ENCODE results near the gene TMEM183A. TPM values are rescaled to one million over a fixed set of nuclear protein-coding genes. Genes with fewer than 3 reads are reported as not detected.

TMEM183A gene
- total and polyA plus RNA-seq, 2 experiments from 2014 or later = 65.2 to 78.8 TPM

DNA sequence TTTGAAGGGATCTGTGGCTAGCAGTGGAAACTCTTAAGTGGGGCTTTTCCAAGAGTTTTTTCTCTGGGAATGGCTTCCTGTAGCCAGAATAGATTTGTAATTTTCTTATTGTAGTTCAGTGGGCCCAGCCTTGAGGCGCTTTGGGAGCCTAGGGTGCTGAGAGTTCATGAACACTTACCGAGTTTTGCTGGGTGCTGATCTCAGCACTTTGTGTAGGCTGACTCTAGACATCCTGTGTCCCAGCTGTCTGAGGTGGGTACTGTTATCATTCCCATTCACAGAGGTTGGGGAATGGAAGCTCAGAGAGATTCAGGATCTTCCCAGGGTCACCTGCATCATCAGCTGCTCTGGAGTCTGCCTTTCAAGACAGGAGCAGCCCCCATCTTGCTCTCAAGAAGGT is 26.1 kb downstream of the TMEM183A start:
- Histone ChIP-seq H3K79me2 (no peaks in the 10 kb centered on the region), H3K9me2 (replicated peaks; ENCODE audit: insufficient read depth) (no peaks in the 10 kb centered on the region), H3K9me3 (ENCODE audit: low read depth) (no peaks in the 10 kb centered on the region), H3K4me3 (no peak overlapping the region), H4K20me1 (ENCODE audit: insufficient read depth, poor library complexity, severe bottlenecking) (no peaks in the 10 kb centered on the region), H3K4me1 (ENCODE audit: insufficient read depth) (peaks cover 11% of the 10 kb centered on the region), H3K36me3 (replicated peaks; ENCODE audit: insufficient read depth, low read depth) (no peaks in the 10 kb centered on the region), H3K4me2 (no peak overlapping the region), H2AFZ (no peak overlapping the region), H3K27me3 (no peaks in the 10 kb centered on the region), H3K27ac (no peak overlapping the region)
- TF ChIP-seq, protein P1, sequence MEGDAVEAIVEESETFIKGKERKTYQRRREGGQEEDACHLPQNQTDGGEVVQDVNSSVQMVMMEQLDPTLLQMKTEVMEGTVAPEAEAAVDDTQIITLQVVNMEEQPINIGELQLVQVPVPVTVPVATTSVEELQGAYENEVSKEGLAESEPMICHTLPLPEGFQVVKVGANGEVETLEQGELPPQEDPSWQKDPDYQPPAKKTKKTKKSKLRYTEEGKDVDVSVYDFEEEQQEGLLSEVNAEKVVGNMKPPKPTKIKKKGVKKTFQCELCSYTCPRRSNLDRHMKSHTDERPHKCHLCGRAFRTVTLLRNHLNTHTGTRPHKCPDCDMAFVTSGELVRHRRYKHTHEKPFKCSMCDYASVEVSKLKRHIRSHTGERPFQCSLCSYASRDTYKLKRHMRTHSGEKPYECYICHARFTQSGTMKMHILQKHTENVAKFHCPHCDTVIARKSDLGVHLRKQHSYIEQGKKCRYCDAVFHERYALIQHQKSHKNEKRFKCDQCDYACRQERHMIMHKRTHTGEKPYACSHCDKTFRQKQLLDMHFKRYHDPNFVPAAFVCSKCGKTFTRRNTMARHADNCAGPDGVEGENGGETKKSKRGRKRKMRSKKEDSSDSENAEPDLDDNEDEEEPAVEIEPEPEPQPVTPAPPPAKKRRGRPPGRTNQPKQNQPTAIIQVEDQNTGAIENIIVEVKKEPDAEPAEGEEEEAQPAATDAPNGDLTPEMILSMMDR (IDR thresholded peaks at IDR 0.05; ENCODE audit: poor library complexity) = no peak
- TF ChIP-seq EZH2 (IDR thresholded peaks at IDR 0.05; ENCODE audit: borderline replicate concordance) (no peak), EZH2phosphoT487 (IDR thresholded peaks at IDR 0.05; ENCODE audit: low read depth, severe bottlenecking, unreplicated experiment) (no peak)
- 84% methylated on average over 2 of the region's 2 CpGs for WGBS (ENCODE audit: low lambda C conversion rate, missing lambda C conversion rate)
- no peak for DNase-seq (ENCODE audit: low spot score)

GRCh38 chr1:203033917-203034316 is 26.7 kb downstream of the TMEM183A start:
- Histone ChIP-seq H3K4me2 (no peak overlapping the region), H3K36me3 (replicated peaks; ENCODE audit: insufficient read depth, low read depth) (no peaks in the 10 kb centered on the region), H3K27ac (no peak overlapping the region), H3K9me2 (replicated peaks; ENCODE audit: insufficient read depth) (no peaks in the 10 kb centered on the region), H3K27me3 (no peaks in the 10 kb centered on the region), H3K4me1 (ENCODE audit: insufficient read depth) (peaks cover 11% of the 10 kb centered on the region), H4K20me1 (ENCODE audit: insufficient read depth, poor library complexity, severe bottlenecking) (no peaks in the 10 kb centered on the region), H2AFZ (no peak overlapping the region), H3K4me3 (no peak overlapping the region), H3K9me3 (ENCODE audit: low read depth) (no peaks in the 10 kb centered on the region), H3K79me2 (no peaks in the 10 kb centered on the region)
- TF ChIP-seq EZH2 (IDR thresholded peaks at IDR 0.05; ENCODE audit: borderline replicate concordance) (no peak), EZH2phosphoT487 (IDR thresholded peaks at IDR 0.05; ENCODE audit: low read depth, severe bottlenecking, unreplicated experiment) (no peak)
- TF ChIP-seq, protein P1 (IDR thresholded peaks at IDR 0.05; ENCODE audit: poor library complexity) = no peak
- no peak for DNase-seq (ENCODE audit: low spot score)
- 83% methylated on average over 2 of the region's 2 CpGs for WGBS (ENCODE audit: low lambda C conversion rate, missing lambda C conversion rate)

DNA sequence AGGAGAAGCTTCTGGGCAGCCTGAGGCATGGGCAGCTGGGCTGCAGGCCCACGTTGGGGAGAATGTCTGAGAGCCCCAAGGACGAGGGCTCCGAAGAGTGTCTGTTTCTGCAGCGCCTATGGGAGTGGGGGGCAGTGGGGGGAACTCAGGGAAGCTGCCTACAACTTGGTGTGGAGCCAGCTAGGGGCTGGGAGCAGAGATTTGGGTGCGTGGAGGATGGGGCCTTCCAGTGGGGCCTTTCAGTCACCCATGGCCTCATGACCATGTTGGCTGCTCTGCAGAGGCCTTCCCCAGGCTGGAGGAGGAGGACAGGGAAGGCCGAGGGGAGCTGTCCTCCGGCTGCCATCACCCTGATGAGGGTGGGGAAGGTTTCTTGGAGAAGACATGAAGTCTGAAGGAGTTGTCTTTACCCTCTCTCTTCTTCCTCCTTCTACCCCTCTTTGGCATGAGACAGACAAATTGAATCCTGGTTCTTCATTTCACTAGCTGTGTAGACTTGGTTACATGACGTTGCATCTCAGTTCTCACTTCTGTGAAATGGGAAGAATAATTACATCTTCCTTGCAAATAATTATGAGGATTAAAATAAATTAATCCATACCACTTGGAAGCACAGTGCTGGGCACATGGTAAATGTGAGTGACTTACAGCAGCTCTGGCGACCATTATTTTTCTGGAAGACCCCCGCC is 27.4 kb downstream of the TMEM183A start:
- Histone ChIP-seq H3K27me3 (no peaks in the 10 kb centered on the region), H3K4me1 (ENCODE audit: insufficient read depth) (peaks cover 11% of the 10 kb centered on the region), H3K79me2 (no peaks in the 10 kb centered on the region), H2AFZ (no peak overlapping the region), H4K20me1 (ENCODE audit: insufficient read depth, poor library complexity, severe bottlenecking) (no peaks in the 10 kb centered on the region), H3K9me2 (replicated peaks; ENCODE audit: insufficient read depth) (no peaks in the 10 kb centered on the region), H3K9me3 (ENCODE audit: low read depth) (no peaks in the 10 kb centered on the region), H3K27ac (no peak overlapping the region), H3K4me2 (no peak overlapping the region), H3K36me3 (replicated peaks; ENCODE audit: insufficient read depth, low read depth) (no peaks in the 10 kb centered on the region), H3K4me3 (no peak overlapping the region)
- TF ChIP-seq EZH2 (IDR thresholded peaks at IDR 0.05; ENCODE audit: borderline replicate concordance) (no peak), EZH2phosphoT487 (IDR thresholded peaks at IDR 0.05; ENCODE audit: low read depth, severe bottlenecking, unreplicated experiment) (no peak)
- TF ChIP-seq, protein P1 (IDR thresholded peaks at IDR 0.05; ENCODE audit: poor library complexity) = no peak
- DNase-seq (ENCODE audit: low spot score) = no peak
- WGBS (ENCODE audit: low lambda C conversion rate, missing lambda C conversion rate) = 86% methylated on average over 10 of the region's 10 CpGs
